Epithelial cell of prostate (primary cell): ENCODE measurements around the gene SVIP.

Source experiments
- DNase-seq: peaks from one replicate; pipeline ENCODE4 v3.0.0-alpha.2; 2011; ENCODE audit warnings: low read depth, low spot score
- H3K27ac ChIP-seq: fragments of 450-650 bp; 2 replicates; pipeline ENCODE4 v1.5.1; 2017; ENCODE audit warnings: mild to moderate bottlenecking

Gene SVIP

DNA sequence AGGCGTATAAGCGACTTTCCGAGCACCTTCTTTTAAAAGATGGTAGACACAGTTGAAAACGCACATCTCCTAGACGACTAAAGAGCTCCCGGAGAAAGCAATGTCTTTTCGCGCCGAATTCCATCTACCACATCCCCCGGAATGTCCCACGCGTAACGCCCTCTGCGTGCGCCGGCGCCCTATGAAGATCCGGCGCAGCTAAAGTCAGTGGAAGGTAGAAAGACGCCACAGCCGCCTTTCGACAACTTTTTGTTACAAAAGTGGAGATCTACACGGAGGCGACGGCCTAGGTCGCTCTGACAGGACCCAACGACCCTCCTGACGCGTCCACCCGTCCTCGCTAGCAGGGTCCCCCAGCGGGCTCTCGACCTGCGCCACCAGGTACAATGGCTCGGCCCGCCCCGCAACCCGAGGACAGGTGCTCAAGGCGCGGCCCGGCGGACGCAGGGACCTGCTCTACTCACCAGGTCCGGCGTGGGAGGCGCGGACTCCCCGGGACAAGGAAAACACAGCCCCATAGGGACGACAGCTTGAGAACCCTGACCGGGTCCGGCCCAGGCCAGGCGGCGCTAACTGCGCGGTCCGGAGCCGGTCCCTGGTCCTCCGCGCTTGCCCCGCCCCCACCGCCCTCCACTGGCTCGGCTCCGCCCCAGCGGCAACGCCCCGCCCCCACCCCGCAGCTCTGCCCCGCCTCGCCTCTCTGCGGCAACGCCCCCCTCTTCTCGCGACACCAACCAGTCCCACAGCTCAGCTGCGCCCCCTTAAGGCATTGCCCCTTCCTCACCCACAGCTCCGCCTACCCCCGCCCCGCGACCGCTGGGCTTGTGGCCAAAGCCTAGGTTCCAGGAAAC, at the start of gene SVIP:
Gene SVIP, minus strand, starts transcription at position 571 of the 851 bp plus-strand sequence. Its CDS starts 53 bp downstream, at position 518.
- peak; percentile 74 for DNase-seq

GRCh38 chr11:22878604-22879003, 49.0 kb upstream of the SVIP start:
- DNase-seq: no peak
- no peak overlapping the region for H3K27ac ChIP-seq

More for the DNA sequence above, at the start of gene SVIP:
- peak within 1 kb of the TSS; percentile 52 for H3K27ac ChIP-seq

DNA sequence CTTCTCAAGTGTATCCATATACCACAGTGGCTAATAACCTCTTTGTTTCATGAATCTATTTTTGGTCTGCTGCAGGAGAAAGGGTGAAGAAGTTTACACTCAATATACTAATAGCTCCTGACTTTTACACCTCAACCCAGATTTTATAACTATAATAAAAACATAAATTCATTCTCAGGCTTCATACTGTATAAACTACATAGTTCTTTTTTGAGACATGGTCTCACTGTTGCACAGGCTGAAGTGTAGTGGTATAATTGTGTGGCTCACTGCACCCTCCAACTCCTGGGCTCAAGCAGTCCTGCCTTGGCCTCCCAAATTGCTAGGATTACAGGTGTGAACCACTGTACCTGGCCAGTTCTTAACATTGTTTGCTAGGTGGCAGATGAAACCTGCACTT, 48.4 kb upstream of the SVIP start:
- DNase-seq: no peak
- H3K27ac ChIP-seq: no peak overlapping the region

DNA sequence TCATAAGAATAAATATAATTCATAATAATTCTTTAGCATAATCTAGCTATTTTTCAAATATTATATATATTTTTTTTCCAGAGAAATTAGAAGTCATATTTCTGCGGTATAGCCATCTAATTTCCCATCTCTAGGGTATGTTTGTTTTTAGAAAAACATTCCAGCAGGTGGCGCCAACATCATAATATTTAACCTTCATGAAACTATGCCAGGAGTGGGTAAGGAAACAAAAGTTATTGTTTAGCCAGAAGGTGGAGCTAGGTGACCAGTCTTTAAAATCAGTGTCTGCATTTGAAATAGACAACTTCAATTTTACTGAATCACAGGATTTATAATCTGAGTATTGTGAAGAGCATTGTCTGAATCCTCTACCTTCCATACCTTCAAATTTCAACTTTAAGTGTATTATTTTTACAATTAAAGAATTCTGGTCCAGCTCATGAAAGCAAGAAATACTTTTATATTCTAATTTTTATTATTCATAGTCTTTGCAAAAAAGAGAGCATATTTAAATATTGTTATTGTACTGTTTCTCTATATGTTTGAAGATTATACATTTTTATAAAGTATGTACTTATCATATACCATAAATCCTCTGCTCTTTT, 46.4 kb upstream of the SVIP start:
- peak; percentile 33 for DNase-seq

DNA sequence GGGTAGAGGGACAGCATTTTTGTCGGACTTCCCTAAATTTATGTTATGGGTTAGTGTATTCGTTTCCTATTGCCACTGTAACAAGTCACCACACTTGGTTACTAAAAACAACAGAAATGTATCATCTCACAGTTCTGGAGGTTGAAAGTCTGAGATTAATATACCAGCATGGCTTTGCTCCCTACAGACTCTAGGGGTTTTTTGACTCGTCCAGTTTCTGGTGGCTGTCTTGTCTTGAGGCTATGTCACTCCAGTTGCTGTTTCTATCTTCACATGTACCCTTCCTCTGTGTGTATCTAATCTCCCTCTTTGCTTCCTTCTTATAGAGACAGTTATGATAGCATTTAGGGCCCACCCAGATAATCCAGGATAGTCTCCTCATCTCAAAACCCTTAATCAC, 39.7 kb upstream of the SVIP start:
- no peak for DNase-seq
- H3K27ac ChIP-seq: no peak overlapping the region

More for the DNA sequence above, 46.4 kb upstream of the SVIP start:
- H3K27ac ChIP-seq: no peak overlapping the region

DNA sequence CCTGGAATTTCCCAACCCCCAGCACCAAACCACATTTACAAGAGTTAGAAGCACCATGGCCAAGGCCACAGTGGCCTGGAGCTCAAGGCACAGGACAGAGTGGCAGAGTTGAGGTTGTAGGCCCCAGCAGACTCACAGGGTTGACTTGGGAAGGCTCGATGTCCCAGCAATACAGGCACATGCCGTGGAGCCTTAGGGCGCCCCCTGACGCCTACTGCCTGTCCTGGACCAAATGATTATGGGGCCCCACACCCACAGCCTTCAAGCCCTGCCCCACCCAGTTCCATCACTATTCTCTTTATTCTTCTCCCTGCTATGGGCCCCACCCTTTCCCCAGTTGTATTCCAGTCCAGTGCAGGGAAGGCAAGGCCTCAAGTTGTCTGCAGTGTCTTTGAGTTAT, 30.6 kb upstream of the SVIP start, which contains the start of gene CCDC179:
Gene CCDC179, minus strand, starts transcription at position 234 of the 400 bp plus-strand sequence. Its CDS starts 53 bp downstream, at position 181.
- H3K27ac ChIP-seq: no peak within 1 kb of the TSS
- no peak for DNase-seq

DNA sequence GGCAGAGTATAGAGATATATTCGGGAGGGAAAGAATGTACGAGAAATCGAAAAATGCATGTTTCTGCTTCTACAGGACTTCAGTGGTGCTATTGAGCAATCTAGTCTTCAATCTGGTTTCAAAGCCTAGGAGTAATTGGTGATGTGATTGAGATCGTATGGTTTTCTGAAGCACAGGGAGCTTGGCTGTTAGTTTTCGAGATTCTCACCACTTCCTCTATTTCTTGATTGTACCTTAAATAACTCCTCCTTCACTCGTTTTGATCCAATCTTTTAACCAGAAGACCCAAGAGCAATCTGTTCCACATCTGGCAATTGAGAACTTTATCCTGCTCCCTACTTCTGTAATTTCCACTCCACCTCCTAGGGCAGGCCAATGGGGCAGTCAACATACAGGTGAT, 30.2 kb upstream of the SVIP start:
- no peak for DNase-seq
- no peak overlapping the region for H3K27ac ChIP-seq

DNA sequence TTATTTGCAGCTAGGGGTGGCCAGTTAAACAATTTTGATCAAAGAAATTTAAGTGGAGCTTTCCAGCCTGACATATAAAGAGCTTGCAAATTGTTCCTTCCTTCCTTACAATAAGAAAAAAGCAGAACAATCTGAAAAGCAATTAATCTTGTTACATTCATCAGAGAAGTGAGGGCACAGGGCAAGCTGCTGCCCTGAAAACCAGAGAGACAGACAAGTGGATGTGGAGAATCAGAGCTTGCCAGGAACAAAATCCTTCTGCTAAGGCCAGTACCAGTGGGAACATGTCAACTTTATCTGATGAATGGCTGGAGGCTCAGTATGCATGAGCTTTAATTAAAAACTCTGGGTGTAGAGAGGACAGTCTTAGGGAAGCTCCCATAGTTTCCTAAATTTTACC, 21.9 kb upstream of the SVIP start:
- H3K27ac ChIP-seq: no peak overlapping the region
- DNase-seq: no peak

DNA sequence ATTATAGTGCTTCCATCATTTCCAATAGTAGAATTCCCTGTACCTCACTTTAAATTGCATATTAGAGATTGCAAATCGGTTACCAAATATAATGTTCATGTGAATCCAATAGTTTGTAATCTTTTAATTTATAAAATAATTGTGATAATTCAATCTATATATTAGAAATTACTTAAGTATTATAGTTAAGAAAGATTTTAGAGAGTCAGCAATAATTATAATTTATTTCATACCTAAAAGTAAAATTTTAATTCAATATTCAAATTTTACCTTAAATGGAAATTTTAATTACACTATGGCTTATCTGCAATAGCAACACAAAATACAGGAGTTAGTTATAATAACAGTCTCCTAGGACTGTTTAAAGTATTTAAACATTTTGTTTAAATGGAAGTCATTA, 17.1 kb upstream of the SVIP start:
- no peak overlapping the region for H3K27ac ChIP-seq
- no peak for DNase-seq

DNA sequence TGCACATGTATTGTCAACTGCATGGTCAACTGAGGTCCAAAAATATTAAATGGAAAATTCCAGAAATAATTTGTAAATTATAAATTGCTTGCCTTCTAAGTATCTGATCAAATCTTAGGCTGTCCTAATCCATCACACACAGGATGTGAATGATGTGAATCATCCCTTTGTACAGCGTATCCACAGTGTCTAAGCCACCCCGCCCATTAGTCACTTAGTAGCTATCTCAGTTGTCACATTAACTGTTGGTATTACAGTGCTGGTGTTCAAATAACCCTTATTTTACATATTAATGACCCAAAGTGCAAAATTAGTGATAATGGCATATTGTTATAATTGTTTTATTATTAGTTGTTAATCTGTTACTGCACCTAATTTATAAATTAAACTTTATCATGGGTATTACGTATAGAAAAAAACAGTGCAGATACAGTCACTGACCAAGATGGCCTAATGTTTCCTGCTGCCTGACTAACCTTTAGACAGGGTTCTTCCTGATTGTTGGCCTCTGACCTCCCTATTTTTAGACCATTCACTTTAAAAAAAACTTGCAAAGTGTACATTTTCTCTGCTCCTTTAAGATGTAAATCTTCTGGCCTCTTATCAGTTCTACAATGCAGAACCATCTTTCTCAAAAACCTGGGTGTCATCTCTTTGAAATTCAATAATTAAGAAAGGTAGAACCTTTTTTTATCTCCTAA, 2.9 kb upstream of the SVIP start:
- DNase-seq: no peak
- H3K27ac ChIP-seq: peak overlapping the region; percentile 9

GRCh38 chr11:22830082-22830414, 447 bp upstream of the SVIP start:
- DNase-seq: no peak
- H3K27ac ChIP-seq: no peak overlapping the region

DNA sequence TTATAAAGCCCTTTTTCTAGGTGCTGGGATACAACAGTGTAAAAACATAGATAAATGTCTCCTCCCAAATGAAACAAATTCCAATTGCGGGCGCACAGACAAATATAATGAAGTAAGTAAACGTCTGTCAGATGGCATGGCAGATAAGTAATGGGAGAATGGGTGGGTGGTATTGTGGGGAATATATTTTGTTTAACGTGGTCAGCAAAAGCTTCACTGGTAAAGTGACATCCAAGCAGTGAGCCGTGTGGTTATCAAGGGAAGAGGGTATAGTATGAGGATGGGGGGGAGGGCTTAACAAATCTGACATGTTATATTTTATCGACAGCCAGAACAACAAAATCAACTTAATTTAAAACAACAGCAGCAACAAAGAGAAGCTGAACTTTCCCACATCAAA, 1.2 kb downstream of the SVIP start:
- H3K27ac ChIP-seq: no peak overlapping the region
- no peak for DNase-seq

DNA sequence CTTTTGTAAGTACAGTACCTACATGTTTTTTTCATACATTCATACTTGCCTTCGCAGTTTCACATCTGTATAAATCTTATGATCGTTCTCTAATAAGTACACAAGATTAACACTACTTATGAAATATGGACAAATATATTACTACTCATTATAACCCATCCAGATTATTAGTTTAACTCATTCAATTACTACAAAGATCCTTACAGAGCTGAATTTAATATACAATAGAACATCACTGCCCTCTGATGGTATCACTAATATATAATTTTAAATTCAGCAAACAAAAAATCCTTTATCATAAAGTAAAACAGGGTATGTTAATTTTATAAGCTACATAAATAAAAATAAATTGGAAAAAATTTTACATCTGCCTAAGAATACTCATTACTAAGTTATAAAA, 7.4 kb downstream of the SVIP start:
- no peak for DNase-seq
- H3K27ac ChIP-seq: no peak overlapping the region

- DNase-seq: no peak
- H3K27ac ChIP-seq: no peak overlapping the region
Observed at GRCh38 chr11:22809893-22810292, 19.7 kb downstream of the SVIP start.

DNA sequence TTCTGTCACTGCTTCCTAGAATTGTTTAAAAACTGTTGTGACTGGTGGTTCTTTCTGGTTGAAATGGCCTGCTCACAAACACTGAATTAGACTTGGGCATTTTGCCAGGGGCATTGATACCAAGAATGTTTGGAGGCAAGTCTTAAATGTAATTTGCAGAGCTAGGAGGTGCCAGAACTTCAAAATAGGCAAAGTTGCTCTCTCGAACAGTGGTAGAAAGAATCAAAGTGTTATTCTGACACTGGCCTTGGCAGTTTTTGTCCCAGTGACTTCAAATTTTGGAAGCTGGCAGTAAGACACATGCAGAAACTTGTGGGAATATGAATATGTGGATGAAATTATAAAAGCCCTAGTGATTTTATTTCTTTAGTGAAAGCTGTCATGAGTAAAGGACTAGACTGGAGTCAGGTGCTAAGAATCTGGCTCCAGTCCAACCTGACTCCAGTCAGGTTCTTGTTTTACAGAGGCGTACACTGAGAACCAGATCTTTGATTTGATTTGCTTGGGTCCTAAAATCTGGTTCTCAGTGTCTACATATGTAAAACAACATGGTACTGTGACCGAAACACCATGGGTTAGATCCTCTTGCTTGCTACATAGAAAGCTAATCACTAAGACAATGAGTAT, 20.9 kb downstream of the SVIP start:
- H3K27ac ChIP-seq: no peak overlapping the region
- DNase-seq: no peak

DNA sequence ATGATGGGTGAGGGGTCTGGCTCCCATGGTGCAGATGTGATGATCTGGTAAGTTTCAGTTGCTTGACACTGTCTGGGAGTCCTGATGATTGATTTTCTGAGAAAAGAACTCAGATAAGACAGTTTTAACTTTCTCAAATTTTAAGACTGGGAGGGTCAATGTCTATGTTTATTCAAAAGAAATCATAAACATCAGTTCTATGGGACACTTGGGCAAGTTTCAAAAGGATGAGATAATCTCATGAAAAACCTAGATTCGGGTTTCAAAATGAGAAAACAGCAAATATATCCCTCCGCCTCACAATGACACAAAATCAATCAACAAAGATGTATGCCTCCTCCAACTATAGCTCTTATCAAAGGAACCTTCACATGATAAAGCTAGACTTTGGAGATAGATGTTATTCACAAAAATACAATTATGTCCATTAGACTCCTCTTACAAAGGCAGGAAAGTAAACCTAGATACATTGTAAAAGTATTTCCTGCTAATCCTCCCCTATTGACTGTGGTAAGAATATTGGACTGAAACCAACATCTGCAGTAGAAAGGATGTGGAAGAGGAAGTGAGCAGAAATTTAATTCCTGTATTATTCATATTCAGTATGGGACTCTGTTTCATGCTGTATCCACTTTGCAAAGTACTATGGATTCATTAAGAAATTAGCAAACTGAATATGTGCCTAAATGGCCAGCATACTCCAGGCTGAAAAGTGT, 21.6 kb downstream of the SVIP start:
- no peak for DNase-seq

DNA sequence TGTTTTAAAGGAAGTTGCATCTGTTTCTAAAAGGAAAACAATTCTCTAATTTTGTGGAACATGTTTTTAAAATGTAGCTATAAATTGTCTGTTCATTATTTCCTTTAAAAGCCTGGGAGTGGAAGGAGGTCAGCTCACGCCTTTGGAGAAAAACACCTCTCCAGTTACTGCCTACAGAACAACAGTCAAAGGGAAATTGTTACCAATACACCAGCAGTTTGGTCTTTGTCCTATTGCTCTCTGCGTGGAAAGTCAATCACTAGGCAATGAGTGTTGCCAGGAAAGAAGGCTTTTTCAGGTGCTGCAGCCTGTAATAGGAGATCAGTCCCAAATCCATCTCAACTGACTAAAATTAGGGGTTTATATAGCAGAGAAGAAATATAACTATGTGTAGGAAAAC, 22.2 kb downstream of the SVIP start:
- no peak overlapping the region for H3K27ac ChIP-seq
- DNase-seq: no peak

More for the DNA sequence above, 21.6 kb downstream of the SVIP start:
- H3K27ac ChIP-seq: no peak overlapping the region

DNA sequence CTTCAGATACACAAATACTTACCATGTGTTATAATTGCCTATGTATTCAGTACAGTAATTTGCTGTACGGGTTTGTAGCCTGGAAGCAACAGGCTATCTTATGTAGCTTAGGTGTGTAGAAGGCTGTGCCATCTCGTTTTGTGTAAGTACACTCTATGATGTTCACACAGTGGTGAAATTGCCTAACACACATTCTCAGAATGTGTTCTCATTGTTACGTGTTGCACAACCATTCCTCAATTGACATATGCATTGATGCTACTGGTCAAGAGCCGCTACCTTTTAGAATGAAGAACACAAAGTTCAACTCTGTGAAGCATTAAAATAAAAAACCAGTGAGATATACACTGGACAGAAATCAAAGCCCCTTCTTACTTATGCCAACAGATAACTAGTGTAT, 26.7 kb downstream of the SVIP start:
- no peak for DNase-seq
- H3K27ac ChIP-seq: no peak overlapping the region

- no peak overlapping the region for H3K27ac ChIP-seq
- no peak for DNase-seq
Observed at GRCh38 chr11:22800482-22800881, 29.1 kb downstream of the SVIP start.

DNA sequence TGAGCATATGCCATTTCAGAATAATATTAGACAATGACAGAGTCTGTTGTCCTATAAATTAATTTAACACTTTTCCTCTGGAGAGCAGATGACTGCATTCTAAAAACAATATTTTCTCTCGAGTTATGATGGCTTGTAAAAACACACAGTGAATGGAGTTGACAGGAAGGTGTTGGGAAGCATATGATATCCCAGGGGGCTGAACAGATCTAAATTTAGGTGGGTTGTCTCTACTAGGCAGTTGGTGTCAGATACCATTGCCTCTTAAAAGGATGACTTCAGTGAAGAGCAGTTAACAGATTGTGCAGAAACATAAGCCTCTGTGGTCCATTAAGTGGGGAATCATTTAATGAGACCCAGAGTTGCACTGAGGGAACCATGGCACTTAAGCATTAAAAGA, 30.7 kb downstream of the SVIP start:
- no peak overlapping the region for H3K27ac ChIP-seq
- no peak for DNase-seq
